ENCODE data around the gene PIGV.

- TF ChIP-seq YY1 (IDR thresholded peaks at IDR 0.05; ENCODE audit: insufficient read depth, insufficient read length) (no peak), SUZ12 (IDR thresholded peaks at IDR 0.05; ENCODE audit: extremely low read depth, insufficient read depth, insufficient read length) (no peak), ZNF274 (IDR thresholded peaks at IDR 0.05; ENCODE audit: low read depth, low read length) (no peak)
Observed at GRCh38 chr1:26786437-26787380, 1.0 kb upstream of the PIGV start.

Measured in NT2/D1 (cell line).